Liver (tissue), 9 donors: ENCODE data around the gene PCYT2. TPM values are rescaled to one million over a fixed set of nuclear protein-coding genes. Genes with fewer than 3 reads are reported as not detected.
A peak's percentile ranks its signal among the peaks of the same experiment; 100 is the strongest.

Experiments
- DNase-seq: peaks from one replicate; pipeline ENCODE4 v3.0.0-alpha.2; 2017; ENCODE audit warnings: low spot score
- H3K27ac ChIP-seq, 2 donors: one replicate each; pipeline ENCODE4 v1.7.0; 2013; ENCODE audit warnings: inconsistent platforms in 2 of 2, low read length in 2 of 2, control low read depth in 1 of 2, low read depth in 1 of 2, mild to moderate bottlenecking in 1 of 2
- H3K27me3 ChIP-seq, 4 donors: one replicate each; pipeline versions ENCODE4 v1.6.1 to v1.7.0; 2013; ENCODE audit warnings: low read length in 3 of 4, inconsistent platforms in 1 of 4, mild to moderate bottlenecking in 1 of 4, moderate library complexity in 1 of 4; ENCODE audit not compliant: control insufficient read depth in 4 of 4, insufficient read depth in 4 of 4
- H3K36me3 ChIP-seq, 4 donors: one replicate each; pipeline versions ENCODE4 v1.6.1 to v1.7.0; 2013; ENCODE audit warnings: low read length in 3 of 4, mild to moderate bottlenecking in 3 of 4, low read depth in 1 of 4, moderate library complexity in 1 of 4; ENCODE audit not compliant: control insufficient read depth in 4 of 4, insufficient read depth in 3 of 4
- H3K4me1 ChIP-seq, 4 donors: one replicate each; pipeline versions ENCODE4 v1.6.1 to v1.7.0; 2013; ENCODE audit warnings: low read length in 3 of 4, mild to moderate bottlenecking in 3 of 4, moderate library complexity in 1 of 4; ENCODE audit not compliant: control insufficient read depth in 4 of 4, insufficient read depth in 4 of 4
- H3K4me3 ChIP-seq, 3 donors: one replicate each; pipeline versions ENCODE4 v1.6.1 to v1.7.0; 2013; ENCODE audit warnings: low read length in 3 of 3, control low read depth in 1 of 3, low read depth in 1 of 3, mild to moderate bottlenecking in 1 of 3
- H3K9ac ChIP-seq, 2 donors: one replicate each; pipeline ENCODE4 v1.7.0; 2013; ENCODE audit warnings: low read length in 2 of 2, mild to moderate bottlenecking in 2 of 2, moderate library complexity in 2 of 2, control low read depth in 1 of 2, low read depth in 1 of 2
- H3K9me3 ChIP-seq, 4 donors: one replicate each; pipeline versions ENCODE4 v1.6.1 to v1.7.0; 2013; ENCODE audit warnings: low read length in 3 of 4; ENCODE audit not compliant: control insufficient read depth in 4 of 4
- ATF3 ChIP-seq: IDR thresholded peaks from 2 replicates; pipeline ENCODE4 v1.6.1; 2016; ENCODE audit warnings: antibody characterized with exemption
- CTCF ChIP-seq: fragments of 150-350 bp; IDR thresholded peaks from 2 replicates; pipeline ENCODE4 v1.5.1; 2017; ENCODE audit warnings: improper control_type of control experiment, low read depth, low read length; ENCODE audit not compliant: missing input control
- EGR1 ChIP-seq, 2 donors: IDR thresholded peaks; 2 replicates each; pipeline ENCODE4 v1.6.1; 2016 to 2018; ENCODE audit warnings: antibody characterized with exemption in 2 of 2, low read depth in 2 of 2
- FOXA1 ChIP-seq: IDR thresholded peaks from 2 replicates; pipeline ENCODE4 v1.6.1; 2016; ENCODE audit warnings: antibody characterized with exemption
- FOXA2 ChIP-seq: IDR thresholded peaks from 2 replicates; pipeline ENCODE4 v1.6.1; 2016; ENCODE audit warnings: antibody characterized with exemption
- GABPA ChIP-seq, 2 donors: IDR thresholded peaks in 1 of 2; conservative IDR thresholded peaks in 1 of 2; 2 replicates each; pipeline ENCODE4 v1.6.1; 2016; ENCODE audit warnings: antibody characterized with exemption in 2 of 2, mild to moderate bottlenecking in 1 of 2, moderate library complexity in 1 of 2
- HNF4A ChIP-seq, 2 donors: conservative IDR thresholded peaks; 2 replicates each; pipeline ENCODE4 v1.6.1; 2016; ENCODE audit warnings: antibody characterized with exemption in 2 of 2, mild to moderate bottlenecking in 2 of 2
- JUND ChIP-seq, 2 donors: IDR thresholded peaks; 2 replicates each; pipeline ENCODE4 v1.6.1; 2016; ENCODE audit warnings: antibody characterized with exemption in 2 of 2
- NR2F2 ChIP-seq: IDR thresholded peaks from 2 replicates; pipeline ENCODE4 v1.6.1; 2016; ENCODE audit warnings: antibody characterized with exemption
- RAD21 ChIP-seq, 2 donors: IDR thresholded peaks; 2 replicates each; pipeline ENCODE4 v1.6.1; 2016; ENCODE audit warnings: antibody characterized with exemption in 2 of 2, mild to moderate bottlenecking in 2 of 2
- REST ChIP-seq: IDR thresholded peaks from 2 replicates; pipeline ENCODE4 v1.6.1; 2016; ENCODE audit warnings: antibody characterized with exemption, mild to moderate bottlenecking
- RXRA ChIP-seq, 2 donors: IDR thresholded peaks; 2 replicates each; pipeline ENCODE4 v1.6.1; 2017 to 2018; ENCODE audit warnings: antibody characterized with exemption in 2 of 2, mild to moderate bottlenecking in 1 of 2
- TAF1 ChIP-seq: conservative IDR thresholded peaks from 2 replicates; pipeline ENCODE4 v1.6.1; 2016; ENCODE audit warnings: antibody characterized with exemption, mild to moderate bottlenecking
- YY1 ChIP-seq: IDR thresholded peaks from 2 replicates; pipeline ENCODE4 v1.6.1; 2016; ENCODE audit warnings: antibody characterized with exemption, mild to moderate bottlenecking
- ZBTB33 ChIP-seq: IDR thresholded peaks from 2 replicates; pipeline ENCODE4 v1.6.1; 2016; ENCODE audit warnings: antibody characterized with exemption
- WGBS: extraction: QIAGEN DNeasy Blood & Tissue Kit; methylation state at CpG from one replicate; pipeline ENCODE4 v1.1.7; 2013; 5-methylcytosine and 5-hydroxymethylcytosine counted together
- polyA plus RNA-seq, 2 donors: library from polyadenylated mRNA; stranded (reverse) in 1 of 2; unstranded in 1 of 2; fragments of 200-250 nt in 1 of 2; fragments of >200 nt in 1 of 2; fragmentation: Nextera tagmentation in 1 of 2; extraction: Ambion mirVana in 1 of 2; gene quantifications; one replicate each; pipeline versions ENCODE4 v1.2.1 to v1.2.3, GENCODE V29; 2013 to 2015
- total RNA-seq, 2 donors: library from RNA; depleted of rRNA; stranded (reverse); fragments of >200 nt; gene quantifications; one replicate each; pipeline ENCODE4 v1.2.3, GENCODE V29; 2014
- donor health status: healthy.
- donor health status: healthy.
- donor health status: healthy.
- donor health status: healthy.
- donor health status: healthy.

PCYT2 gene
- total and polyA plus RNA-seq, 4 donors, result 63.9 to 101 (median 88.4) TPM

- peak within 1 kb of the TSS; percentile 77 to 89 (median 84) for H3K4me3 ChIP-seq
- TF ChIP-seq JUND (IDR thresholded peaks at IDR 0.05) (no peak), HNF4A (conservative IDR thresholded peaks at IDR 0.05) (no peak), ZBTB33 (no peak), RAD21 (IDR thresholded peaks at IDR 0.05) (no peak), ATF3 (no peak), FOXA2 (no peak)
- H3K27ac ChIP-seq, result peak within 1 kb of the TSS; percentile 94 to 100
- DNase-seq, result no peak
- H3K36me3 ChIP-seq, result peaks cover 0 to 6% (median 2%) of the 10 kb centered on the region in 4 donors
- H3K9ac ChIP-seq, result peak within 1 kb of the TSS; percentile 86 to 97
- H3K4me1 ChIP-seq, result peaks cover 15 to 49% (median 38%) of the 10 kb centered on the region in 4 donors
- 2% methylated on average over 64 of the region's 64 CpGs for WGBS
- H3K9me3 ChIP-seq, result no peaks in the 10 kb centered on the region
- H3K27me3 ChIP-seq, result no peaks in the 10 kb centered on the region
Measured at GRCh38 chr17:81870981-81871386, 40.2 kb downstream of the PCYT2 start, which contains the start of gene ARHGDIA. ARHGDIA (minus strand) TSS chr17:81871337; CDS start chr17:81869930, 1,407 bp downstream.

GRCh38 chr17:81870131-81870980, 40.8 kb downstream of the PCYT2 start:
- no peak for TF ChIP-seq HNF4A (conservative IDR thresholded peaks at IDR 0.05)
- TF ChIP-seq RXRA (IDR thresholded peaks at IDR 0.05), result no peak
- no peak for TF ChIP-seq FOXA1
- TF ChIP-seq GABPA (IDR thresholded peaks at IDR 0.05 in 1 of 2, conservative IDR thresholded peaks at IDR 0.05 in 1 of 2), result no peak
- no peak for TF ChIP-seq CTCF
- TF ChIP-seq EGR1 (IDR thresholded peaks at IDR 0.05; ENCODE audit: low read depth in 2 of 2), result no peak
- no peak for TF ChIP-seq RAD21 (IDR thresholded peaks at IDR 0.05)
- TF ChIP-seq NR2F2, result no peak
- no peak for TF ChIP-seq TAF1
- TF ChIP-seq REST, result no peak
- no peak for TF ChIP-seq YY1
- no peak for TF ChIP-seq ZBTB33
- H3K9ac ChIP-seq, result peak overlapping the region; percentile 70 to 88
- H3K4me3 ChIP-seq, result peak overlapping the region; percentile 77 to 89 (median 84)
- no peaks in the 10 kb centered on the region for H3K27me3 ChIP-seq
- H3K4me1 ChIP-seq, result peaks cover 17 to 53% (median 41%) of the 10 kb centered on the region in 4 donors
- 2% methylated on average over 65 of the region's 65 CpGs for WGBS
- H3K27ac ChIP-seq, result peak overlapping the region; percentile 91 to 92
- DNase-seq, result peak; percentile 50
- no peaks in the 10 kb centered on the region for H3K9me3 ChIP-seq
- H3K36me3 ChIP-seq, result peaks cover 0 to 6% (median 2%) of the 10 kb centered on the region in 4 donors
